ENCODE data around the gene BOLA2B.

The BOLA2B gene

DNA sequence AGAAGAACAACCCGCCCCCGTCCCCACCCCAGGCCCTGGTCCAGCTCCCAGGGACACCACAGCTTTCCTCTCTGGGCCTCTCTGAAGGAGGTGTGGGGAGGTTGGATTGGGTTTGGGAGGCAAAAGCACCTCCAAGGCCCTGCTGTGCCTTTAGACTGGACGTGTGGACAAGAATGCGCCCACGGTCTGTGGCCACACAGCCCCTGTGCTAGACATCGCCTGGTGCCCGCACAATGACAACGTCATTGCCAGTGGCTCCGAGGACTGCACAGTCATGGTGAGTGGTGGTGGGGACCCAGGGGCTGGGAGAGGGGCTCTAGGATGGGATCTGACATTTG is 7.1 kb downstream of the BOLA2B start:
- H3K4me1 ChIP-seq (ENCODE audit: insufficient read depth, poor library complexity, severe bottlenecking) = no peaks in the 10 kb centered on the region
- TF ChIP-seq, protein P1, sequence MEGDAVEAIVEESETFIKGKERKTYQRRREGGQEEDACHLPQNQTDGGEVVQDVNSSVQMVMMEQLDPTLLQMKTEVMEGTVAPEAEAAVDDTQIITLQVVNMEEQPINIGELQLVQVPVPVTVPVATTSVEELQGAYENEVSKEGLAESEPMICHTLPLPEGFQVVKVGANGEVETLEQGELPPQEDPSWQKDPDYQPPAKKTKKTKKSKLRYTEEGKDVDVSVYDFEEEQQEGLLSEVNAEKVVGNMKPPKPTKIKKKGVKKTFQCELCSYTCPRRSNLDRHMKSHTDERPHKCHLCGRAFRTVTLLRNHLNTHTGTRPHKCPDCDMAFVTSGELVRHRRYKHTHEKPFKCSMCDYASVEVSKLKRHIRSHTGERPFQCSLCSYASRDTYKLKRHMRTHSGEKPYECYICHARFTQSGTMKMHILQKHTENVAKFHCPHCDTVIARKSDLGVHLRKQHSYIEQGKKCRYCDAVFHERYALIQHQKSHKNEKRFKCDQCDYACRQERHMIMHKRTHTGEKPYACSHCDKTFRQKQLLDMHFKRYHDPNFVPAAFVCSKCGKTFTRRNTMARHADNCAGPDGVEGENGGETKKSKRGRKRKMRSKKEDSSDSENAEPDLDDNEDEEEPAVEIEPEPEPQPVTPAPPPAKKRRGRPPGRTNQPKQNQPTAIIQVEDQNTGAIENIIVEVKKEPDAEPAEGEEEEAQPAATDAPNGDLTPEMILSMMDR (IDR thresholded peaks at IDR 0.05; ENCODE audit: poor library complexity, severe bottlenecking) = no peak
- H3K36me3 ChIP-seq (ENCODE audit: low read depth) = peaks cover 6% of the 10 kb centered on the region
- no peak for ATAC-seq (ENCODE audit: low read depth)
- peak; percentile 49 for DNase-seq (ENCODE audit: low spot score)
- no peak overlapping the region for H3K27ac ChIP-seq (ENCODE audit: poor library complexity, severe bottlenecking)
- H3K4me3 ChIP-seq (ENCODE audit: severe bottlenecking) = no peak overlapping the region
- H3K27me3 ChIP-seq (ENCODE audit: insufficient read depth, poor library complexity, severe bottlenecking) = no peaks in the 10 kb centered on the region
- H3K9me3 ChIP-seq (ENCODE audit: severe bottlenecking) = no peaks in the 10 kb centered on the region

DNA sequence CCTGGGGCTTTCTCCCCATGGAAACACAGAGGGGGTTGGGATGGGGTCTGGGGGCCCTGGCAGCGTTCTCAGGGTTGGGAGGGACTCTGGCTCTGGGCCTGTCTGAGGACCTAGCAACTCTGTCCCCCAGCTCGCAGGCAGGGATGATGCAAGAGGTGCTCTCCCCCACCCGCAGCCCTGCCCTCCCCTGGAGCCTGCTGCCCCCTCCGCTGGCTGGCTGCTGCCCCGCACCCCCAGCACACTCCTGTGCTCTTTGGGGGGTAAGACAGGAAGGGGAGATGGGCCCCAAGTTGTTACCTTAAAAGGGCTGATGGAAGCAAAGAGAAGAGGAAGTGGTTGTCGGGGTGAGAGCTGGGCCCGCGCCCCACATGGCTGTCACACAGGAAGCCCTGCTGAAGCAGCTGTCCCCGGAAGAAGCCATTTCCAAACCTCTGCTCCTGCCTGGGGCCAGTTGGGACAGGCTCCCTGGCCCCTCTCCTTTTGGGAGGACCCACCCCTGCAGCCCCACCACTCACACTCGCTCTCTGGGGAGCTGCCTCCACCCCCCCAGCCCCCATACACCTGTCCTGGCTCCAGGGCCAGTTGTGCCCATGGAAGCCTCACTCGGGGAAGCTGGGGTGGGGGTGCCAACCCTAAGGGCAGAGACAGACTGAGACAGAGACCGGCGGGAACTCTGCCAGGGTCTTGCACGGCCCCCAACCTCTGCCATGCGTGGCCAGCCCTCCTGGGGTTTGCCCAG is 7.6 kb downstream of the BOLA2B start:
- H3K36me3 ChIP-seq (ENCODE audit: low read depth) = peaks cover 6% of the 10 kb centered on the region
- H3K27ac ChIP-seq (ENCODE audit: poor library complexity, severe bottlenecking) = no peak overlapping the region
- H3K27me3 ChIP-seq (ENCODE audit: insufficient read depth, poor library complexity, severe bottlenecking) = no peaks in the 10 kb centered on the region
- no peaks in the 10 kb centered on the region for H3K9me3 ChIP-seq (ENCODE audit: severe bottlenecking)
- H3K4me3 ChIP-seq (ENCODE audit: severe bottlenecking) = no peak overlapping the region
- TF ChIP-seq, protein P1 (IDR thresholded peaks at IDR 0.05; ENCODE audit: poor library complexity, severe bottlenecking) = no peak
- DNase-seq (ENCODE audit: low spot score) = peak; percentile 55
- no peaks in the 10 kb centered on the region for H3K4me1 ChIP-seq (ENCODE audit: insufficient read depth, poor library complexity, severe bottlenecking)
- ATAC-seq (ENCODE audit: low read depth) = no peak

DNA sequence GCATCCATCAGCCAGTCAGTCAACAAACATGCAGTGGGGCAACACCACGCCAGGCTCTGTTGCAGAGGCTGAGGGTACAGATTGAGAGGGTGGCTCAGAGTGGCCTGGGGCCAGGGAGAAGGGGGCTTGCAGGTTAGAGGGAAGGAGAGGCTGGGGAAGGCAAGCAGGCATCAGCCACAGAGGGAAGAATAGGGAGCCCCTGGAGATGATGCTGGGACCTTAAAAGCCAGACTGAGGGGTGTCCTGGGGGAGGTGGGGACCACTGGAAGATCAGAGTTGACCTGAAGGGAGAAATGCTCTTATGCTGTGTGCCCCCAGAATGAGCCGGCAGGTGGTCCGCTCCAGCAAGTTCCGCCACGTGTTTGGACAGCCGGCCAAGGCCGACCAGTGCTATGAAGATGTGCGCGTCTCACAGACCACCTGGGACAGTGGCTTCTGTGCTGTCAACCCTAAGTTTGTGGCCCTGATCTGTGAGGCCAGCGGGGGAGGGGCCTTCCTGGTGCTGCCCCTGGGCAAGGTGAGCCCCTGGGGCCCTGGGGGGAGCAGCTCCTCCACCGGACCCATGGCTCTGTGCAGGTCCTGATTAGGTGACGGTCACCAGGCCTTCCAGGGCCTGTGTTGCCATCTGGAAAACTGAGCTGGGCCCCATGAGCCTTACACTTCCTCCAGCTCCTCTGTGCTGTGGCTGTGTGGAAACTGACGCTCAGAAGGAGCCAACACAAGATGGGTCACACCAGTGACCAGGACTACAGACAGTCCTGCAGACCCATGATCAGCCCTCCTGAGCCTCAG is 8.4 kb downstream of the BOLA2B start:
- peaks cover 6% of the 10 kb centered on the region for H3K36me3 ChIP-seq (ENCODE audit: low read depth)
- H3K27me3 ChIP-seq (ENCODE audit: insufficient read depth, poor library complexity, severe bottlenecking) = no peaks in the 10 kb centered on the region
- H3K9me3 ChIP-seq (ENCODE audit: severe bottlenecking) = no peaks in the 10 kb centered on the region
- H3K4me3 ChIP-seq (ENCODE audit: severe bottlenecking) = no peak overlapping the region
- DNase-seq (ENCODE audit: low spot score) (no peak), ATAC-seq (ENCODE audit: low read depth) (no peak)
- H3K27ac ChIP-seq (ENCODE audit: poor library complexity, severe bottlenecking) = no peak overlapping the region
- TF ChIP-seq, protein P1 (IDR thresholded peaks at IDR 0.05; ENCODE audit: poor library complexity, severe bottlenecking) = no peak
- H3K4me1 ChIP-seq (ENCODE audit: insufficient read depth, poor library complexity, severe bottlenecking) = no peaks in the 10 kb centered on the region

DNA sequence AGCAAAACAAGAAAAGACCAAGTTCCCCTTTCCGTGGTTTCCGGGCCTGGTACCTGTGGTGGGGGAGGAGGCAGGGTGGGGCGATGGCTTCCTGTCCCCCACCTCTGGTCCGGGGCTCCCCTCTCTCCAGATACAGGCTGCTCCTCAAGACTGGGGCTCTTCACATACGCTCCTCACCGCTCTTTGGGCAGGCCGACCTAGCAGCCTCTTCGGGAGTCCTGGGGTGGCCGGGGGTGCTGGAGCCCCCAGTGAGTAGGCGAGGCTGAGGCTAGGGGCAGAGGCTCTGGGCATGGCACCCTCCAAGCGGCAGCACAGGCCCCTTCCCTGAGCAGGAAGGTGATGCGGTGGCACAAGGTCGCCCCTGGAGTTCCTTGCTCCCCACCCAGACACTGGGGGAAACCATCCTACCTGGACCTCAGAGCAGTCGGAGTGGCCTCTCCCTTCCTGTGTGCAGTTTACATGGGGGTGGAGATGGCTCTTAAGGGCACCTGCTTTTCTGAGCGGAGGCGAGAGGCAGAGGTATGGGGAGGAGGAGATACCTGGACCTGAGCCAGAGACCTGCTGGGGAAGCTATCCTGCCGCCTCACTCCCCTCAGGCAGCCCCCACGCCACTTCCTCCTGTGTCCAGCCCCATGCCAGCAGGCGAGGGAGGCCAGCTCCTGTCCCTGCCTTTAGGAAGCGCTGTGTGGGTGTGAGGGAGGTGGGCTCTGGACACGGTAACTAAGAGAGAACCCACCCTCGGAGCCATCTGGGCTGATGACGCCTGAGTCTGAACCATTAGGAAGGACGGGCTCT is 9.2 kb downstream of the BOLA2B start:
- Histone ChIP-seq H3K4me1 (ENCODE audit: insufficient read depth, poor library complexity, severe bottlenecking) (no peaks in the 10 kb centered on the region), H3K4me3 (ENCODE audit: severe bottlenecking) (peak overlapping the region; percentile 47), H3K9me3 (ENCODE audit: severe bottlenecking) (no peaks in the 10 kb centered on the region), H3K27me3 (ENCODE audit: insufficient read depth, poor library complexity, severe bottlenecking) (no peaks in the 10 kb centered on the region), H3K27ac (ENCODE audit: poor library complexity, severe bottlenecking) (peak overlapping the region; percentile 11), H3K36me3 (ENCODE audit: low read depth) (peaks cover 6% of the 10 kb centered on the region)
- ATAC-seq (ENCODE audit: low read depth) (peak; percentile 31; the same call in 2 of the 3 replicates), DNase-seq (ENCODE audit: low spot score) (peak; percentile 62)
- TF ChIP-seq, protein P1 (IDR thresholded peaks at IDR 0.05; ENCODE audit: poor library complexity, severe bottlenecking) = no peak
